GM19468 (cell line): ENCODE results near the gene GLDN.
"Not testable (repeated sequence)": the region's sequence is repeated elsewhere in the genome, so short reads cannot be mapped to it uniquely, and the experiment has no call there.

Experiments
- ATAC-seq: cut with Tn5 transposase; IDR thresholded peaks from one replicate; pipeline ENCODE4 v1.9.1; 2021; ENCODE audit warnings: mild to moderate bottlenecking, moderate library complexity, moderate number of reproducible peaks; ENCODE audit not compliant: unreplicated experiment; ENCODE audit errors: extremely low read depth

Gene GLDN

GRCh38 chr15:51424780-51425179 lies 83.3 kb downstream of the GLDN start:
- no peak for ATAC-seq

- ATAC-seq = no peak
Measured at GRCh38 chr15:51425517-51426040, 84.1 kb downstream of the GLDN start.

GRCh38 chr15:51438526-51438925 lies 97.1 kb downstream of the GLDN start:
- ATAC-seq = no peak

DNA sequence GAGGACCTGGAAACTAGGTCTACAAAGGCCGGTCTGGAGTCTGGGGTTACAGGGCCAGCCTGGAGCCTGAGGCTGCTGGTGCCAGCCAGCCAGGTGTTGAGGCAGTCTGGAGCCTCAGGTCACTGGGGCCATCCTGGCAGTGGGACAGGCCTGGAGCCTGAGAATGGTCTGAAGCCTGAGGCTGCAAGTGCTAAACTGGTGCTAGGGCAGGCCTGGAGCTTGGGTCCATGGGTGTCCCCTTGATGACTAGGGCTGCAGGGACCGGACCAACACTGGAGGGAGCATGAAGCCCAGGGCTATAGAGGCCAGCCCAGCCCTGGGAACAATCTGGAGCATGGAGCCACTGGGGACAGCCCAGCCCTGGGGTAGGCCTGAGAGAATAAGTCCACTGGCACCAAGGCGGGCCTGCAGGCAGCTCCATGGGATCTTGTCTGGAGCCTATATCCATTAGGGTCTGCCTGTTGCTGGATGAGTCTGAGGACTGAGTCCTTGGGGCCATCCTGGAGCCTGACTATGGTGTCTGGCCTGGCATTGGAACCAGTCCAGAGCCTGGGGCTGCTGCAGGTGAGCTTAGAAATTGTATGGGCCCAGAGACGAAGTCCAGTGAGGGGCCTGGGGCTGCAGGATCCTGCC lies 101.9 kb downstream of the GLDN start:
- ATAC-seq = no peak

DNA sequence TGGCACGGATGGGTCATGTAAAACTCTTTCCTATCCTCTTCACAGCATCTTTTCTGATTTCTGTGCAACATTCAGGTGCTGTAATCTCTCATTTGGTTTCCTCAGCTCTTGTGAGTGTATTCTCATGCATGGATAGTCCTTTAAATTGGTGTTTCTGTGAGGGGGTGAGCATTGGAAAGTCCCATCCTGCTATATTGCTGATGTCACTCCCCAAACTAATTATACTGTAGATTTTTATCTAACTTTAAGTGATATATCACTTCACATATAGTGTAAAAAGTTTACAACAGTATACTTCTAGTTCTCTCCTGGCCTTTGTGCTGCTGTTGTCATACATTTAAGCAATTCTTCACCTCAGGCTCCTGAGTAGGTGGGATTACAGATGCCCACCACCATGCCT lies 102.7 kb downstream of the GLDN start:
- no peak for ATAC-seq

GRCh38 chr15:51444807-51445206 lies 103.4 kb downstream of the GLDN start:
- no peak for ATAC-seq

DNA sequence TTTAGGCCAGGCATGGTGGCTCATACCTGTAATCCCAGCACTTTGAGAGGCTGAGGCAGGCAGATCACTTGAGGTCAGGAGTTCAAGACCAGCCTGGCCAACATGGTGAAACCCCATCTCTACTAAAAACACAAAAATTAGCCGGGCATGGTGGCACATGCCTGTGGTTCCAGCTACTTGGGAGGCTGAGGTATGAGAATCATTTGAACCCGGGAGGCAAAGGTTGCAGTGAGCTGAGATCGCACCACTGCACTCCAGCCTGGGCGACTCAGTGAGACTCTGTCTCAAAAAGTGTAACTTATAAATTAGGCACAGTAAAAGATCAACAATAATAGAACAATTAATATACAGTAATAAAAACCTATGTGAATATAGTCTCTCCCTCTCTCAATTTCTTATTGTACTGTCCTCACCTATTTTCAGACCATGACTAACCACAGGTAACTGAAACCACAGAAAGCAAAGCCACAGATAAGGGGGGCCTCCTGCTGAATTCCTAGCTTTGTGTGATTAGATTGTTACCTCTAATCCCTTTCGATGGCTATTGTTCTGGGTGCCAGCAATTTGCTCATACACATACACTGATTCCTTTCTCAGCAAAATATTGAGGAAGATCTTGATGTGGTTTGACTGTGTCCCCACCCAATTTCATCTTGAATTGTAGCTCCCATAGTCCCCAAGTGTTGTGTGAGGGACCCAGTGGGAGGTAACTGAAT lies 104.7 kb downstream of the GLDN start:
- not testable (repeated sequence) for ATAC-seq

DNA sequence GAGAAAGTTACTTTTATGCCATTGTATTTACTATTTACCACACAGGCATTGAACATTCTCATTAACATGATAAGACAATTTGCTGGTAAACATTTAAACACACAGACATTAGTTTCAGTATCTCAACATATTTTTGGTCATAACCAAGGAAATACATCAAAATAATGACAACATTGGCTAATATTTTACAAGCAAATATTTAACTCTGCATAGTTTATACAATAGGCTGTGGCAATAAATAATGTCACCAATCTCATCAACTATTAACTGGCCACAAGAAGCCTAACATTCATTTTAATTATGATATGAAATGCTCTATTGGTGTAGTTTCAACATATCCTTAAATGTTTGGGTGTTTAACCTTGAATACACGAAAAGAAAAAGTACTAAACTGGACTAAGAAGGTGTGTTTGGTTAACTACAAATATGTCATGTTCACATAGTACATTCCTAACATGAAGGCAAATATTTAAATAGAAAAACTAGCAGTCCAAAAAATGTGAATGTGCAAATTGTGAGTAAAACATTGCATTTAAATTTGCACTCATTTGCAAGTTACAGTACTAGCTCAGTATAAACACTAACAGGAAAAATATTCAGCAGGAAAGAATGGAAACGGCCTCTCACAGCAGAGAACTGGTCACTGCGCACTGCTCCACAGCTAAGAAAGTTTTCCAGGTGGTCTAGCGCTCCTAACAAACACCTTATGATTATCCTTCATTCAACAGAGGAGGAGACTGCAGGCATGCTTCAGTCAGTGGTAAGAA lies 106.6 kb downstream of the GLDN start:
- no peak for ATAC-seq

- ATAC-seq = no peak
Measured at GRCh38 chr15:51448622-51449399, 107.4 kb downstream of the GLDN start.

- no peak for ATAC-seq
Measured at GRCh38 chr15:51450001-51450400, 108.5 kb downstream of the GLDN start.
